HG03342 (cell line): ENCODE results near the gene BOC.

Experiments used
- ATAC-seq: cut with Tn5 transposase; IDR thresholded peaks from one replicate; pipeline ENCODE4 v1.9.1; 2021; ENCODE audit warnings: mild to moderate bottlenecking, moderate library complexity; ENCODE audit not compliant: unreplicated experiment

Gene BOC

GRCh38 chr3:113268942-113269341, 57.6 kb downstream of the BOC start:
- ATAC-seq = no peak

GRCh38 chr3:113269661-113270060, 58.3 kb downstream of the BOC start:
- no peak for ATAC-seq

GRCh38 chr3:113270068-113270467, 58.7 kb downstream of the BOC start:
- ATAC-seq = no peak

GRCh38 chr3:113270786-113271185, 59.4 kb downstream of the BOC start:
- ATAC-seq = no peak

- ATAC-seq = no peak
Measured at GRCh38 chr3:113271189-113271588, 59.8 kb downstream of the BOC start.

- ATAC-seq = no peak
Measured at GRCh38 chr3:113271594-113272384, 60.4 kb downstream of the BOC start.

- ATAC-seq = no peak
Measured at GRCh38 chr3:113272385-113272779, 61.0 kb downstream of the BOC start.

- ATAC-seq = no peak
Measured at GRCh38 chr3:113273011-113273410, 61.7 kb downstream of the BOC start.

- ATAC-seq = no peak
Measured at GRCh38 chr3:113273604-113274378, 62.4 kb downstream of the BOC start.

GRCh38 chr3:113274425-113275257, 63.3 kb downstream of the BOC start:
- ATAC-seq = no peak

- no peak for ATAC-seq
Measured at GRCh38 chr3:113275258-113275556, 63.9 kb downstream of the BOC start.

- ATAC-seq = no peak
Measured at GRCh38 chr3:113275583-113275928, 64.2 kb downstream of the BOC start.

- peak; percentile 73 for ATAC-seq
Measured at GRCh38 chr3:113275929-113276750, 64.8 kb downstream of the BOC start.

- ATAC-seq = no peak
Measured at GRCh38 chr3:113276751-113277080, 65.4 kb downstream of the BOC start.

GRCh38 chr3:113277414-113277813, 66.1 kb downstream of the BOC start:
- peak; percentile 47 for ATAC-seq

GRCh38 chr3:113277941-113278598, 66.7 kb downstream of the BOC start:
- ATAC-seq = no peak

- ATAC-seq = no peak
Measured at GRCh38 chr3:113278599-113278955, 67.2 kb downstream of the BOC start.

GRCh38 chr3:113279686-113280085, 68.3 kb downstream of the BOC start:
- no peak for ATAC-seq

GRCh38 chr3:113283306-113283705, 71.9 kb downstream of the BOC start:
- no peak for ATAC-seq

GRCh38 chr3:113284453-113285050, 73.2 kb downstream of the BOC start:
- ATAC-seq = no peak
